Heart right ventricle (tissue), 16 donors: Measurements from ENCODE around the gene FUS. TPM values are rescaled to one million over a fixed set of nuclear protein-coding genes. Genes with fewer than 3 reads are reported as not detected.

Experiments
- ATAC-seq, 8 donors: fragments of 200-7000 bp; cut with Tn5 transposase; one replicate each; pipeline ENCODE4 v1.9.1; 2020; ENCODE audit warnings: mild to moderate bottlenecking in 8 of 8, moderate library complexity in 8 of 8, moderate number of reproducible peaks in 1 of 8
- DNase-seq, 2 donors: peaks; one replicate each; pipeline ENCODE4 v3.0.0-alpha.2; 2020
- H3K27ac ChIP-seq, 10 donors: fragments of 200-600 bp; sonication (generic) in 2 of 10; one replicate each; pipeline versions ENCODE4 v1.5.0 to v1.8.0; 2020 to 2022; ENCODE audit warnings: mild to moderate bottlenecking in 3 of 10
- H3K27me3 ChIP-seq, 7 donors: fragments of 200-600 bp; one replicate each; pipeline ENCODE4 v1.8.0; 2021 to 2022; ENCODE audit warnings: mild to moderate bottlenecking in 2 of 7
- H3K36me3 ChIP-seq, 9 donors: fragments of 200-600 bp; sonication (generic) in 1 of 9; one replicate each; pipeline versions ENCODE4 v1.5.0 to v1.8.0; 2020 to 2022; ENCODE audit warnings: mild to moderate bottlenecking in 2 of 9
- H3K4me1 ChIP-seq, 9 donors: fragments of 200-600 bp; sonication (generic) in 1 of 9; one replicate each; pipeline versions ENCODE4 v1.5.0 to v1.8.0; 2020 to 2022; ENCODE audit warnings: mild to moderate bottlenecking in 4 of 9
- H3K4me3 ChIP-seq, 10 donors: fragments of 200-600 bp; sonication (generic) in 2 of 10; one replicate each; pipeline versions ENCODE4 v1.5.0 to v1.8.0; 2020 to 2022; ENCODE audit warnings: mild to moderate bottlenecking in 7 of 10, moderate library complexity in 2 of 10
- H3K9me3 ChIP-seq, 11 donors: fragments of 200-600 bp in 10 of 11; sonication (generic) in 2 of 11; one replicate each; pipeline versions ENCODE4 v1.5.0 to v1.8.0; 2013 to 2022; ENCODE audit warnings: mild to moderate bottlenecking in 2 of 11, control low read depth in 1 of 11, moderate library complexity in 1 of 11
- CTCF ChIP-seq, 9 donors: fragments of 200-600 bp; sonication (generic) in 2 of 9; IDR thresholded peaks; one replicate each; pipeline versions ENCODE4 v1.5.0 to v1.8.0; 2021 to 2022; ENCODE audit warnings: antibody characterized with exemption in 9 of 9, mild to moderate bottlenecking in 5 of 9, moderate library complexity in 1 of 9
- WGBS, 2 donors: extraction: QIAGEN DNeasy Blood & Tissue Kit; methylation state at CpG; one replicate each; pipeline ENCODE4 v1.1.7; 2013; ENCODE audit warnings: inconsistent platforms in 1 of 2; 5-methylcytosine and 5-hydroxymethylcytosine counted together
- intact Hi-C, 10 donors: fragments of 100-400 bp; cut with DNase I; formaldehyde crosslinking; loops; one replicate each; pipeline versions ENCODE4 v1.11.1 to v1.14.2; 2022
- polyA plus RNA-seq, 2 donors: library from polyadenylated mRNA; stranded (reverse); fragments of 200-250 nt; gene quantifications; one replicate each; pipeline ENCODE4 v1.2.3, GENCODE V29; 2013
- total RNA-seq, 10 donors: library from RNA; stranded (reverse); fragmentation: NEBNext Ultra II Directional in 3 of 10; extraction: Animal tissue kit (Norgen Biotek cat#: 25700) in 3 of 10; gene quantifications; one replicate each; pipeline versions ENCODE4 v1.2.1 to v1.2.4, GENCODE V29; 2021 to 2023
- donor health status: Arrhythmogenic right ventricular cardiomyopathy.
- donor health status: ischemic (EF 13 %, LVEDD 7.1; RV severe dilation, severe dysfunction).
- donor health status: healthy with polysubstance abuse.
- donor health status: DM: no; HTN: yes; CAD: no.
- donor health status: DM: no; HTN: no; CAD: no.
- donor health status: ischemic (EF 25% LVEDD 6.9; RV normal size, moderate dysfunction).
- donor health status: ischemic (EF 25% LVEDD 5.7; RV mildly dilated, moderate dysfunction).
- donor health status: healthy.
- donor health status: DM: yes; HTN: yes; CAD: no.
- donor health status: Ischemic cardiomyopathy.
- donor health status: ischemic (EF 35%, LVEDD 5.7; RV mildly dilated, moderate dysfunction).
- donor health status: nonischemic (EF 11% LVEDD 7.7; RV severe dilation, severe dysfunction).
- donor health status: DM: yes; HTN: yes; CAD: no.
- donor health status: PGD.
- donor health status: ischemic (EF 29% LVEDD 5.4; RV normal size, mild dysfunction).
- donor health status: nonischemic (EF 23%, LVEDD 6.1; RV moderate dilation, normal function).

FUS gene
- total and polyA plus RNA-seq, 12 donors, result 116 to 240 (median 140) TPM

- no peaks in the 10 kb centered on the region for H3K9me3 ChIP-seq
- H3K36me3 ChIP-seq, result peaks cover 0 to 45% (median 32%) of the 10 kb centered on the region in 9 donors
- peak overlapping the region; percentile 71 to 94 (median 83) for H3K4me3 ChIP-seq
- TF ChIP-seq CTCF (IDR thresholded peaks at IDR 0.05), result no peak
- ATAC-seq (peak in 3 of 8 donors; percentile 23 to 39 (median 27)), DNase-seq (peak; percentile 38 to 48)
- WGBS, 2 donors, result 4 to 6% methylated on average over 31 of the region's 31 CpGs
- peak overlapping the region; percentile 89 to 99 (median 94) for H3K27ac ChIP-seq
- peaks cover 10 to 70% (median 42%) of the 10 kb centered on the region in 9 donors for H3K4me1 ChIP-seq
- intact Hi-C loops, result loop anchor here in 6 of 10 donors (2.0 to 10.0 kb wide), 7 partner anchors 38 to 274 kb away; partner anchors contain the start of genes ARMC5 (in 3 of the 6), ZNF843 (in 3 of the 6), KAT8 (in 1 of the 6) and ZNF646 (in 1 of the 6)
- H3K27me3 ChIP-seq, result no peaks in the 10 kb centered on the region
Observed at GRCh38 chr16:31181102-31181830, 1.3 kb downstream of the FUS start.

GRCh38 chr16:31182391-31182790 lies 2.5 kb downstream of the FUS start:
- peaks cover 10 to 76% (median 42%) of the 10 kb centered on the region in 9 donors for H3K4me1 ChIP-seq

GRCh38 chr16:31183432-31184428 lies 3.8 kb downstream of the FUS start:
- H3K4me3 ChIP-seq, result peak overlapping the region in 2 of 10 donors; percentile 71 to 72
- intact Hi-C loops, result loop anchor here in 6 of 10 donors (5.0 to 10.0 kb wide), 6 partner anchors 41 to 271 kb away; partner anchors contain the start of genes ARMC5 (in 3 of the 6), ZNF843 (in 3 of the 6), KAT8 (in 1 of the 6) and ZNF646 (in 1 of the 6)

More at GRCh38 chr16:31182391-31182790, 2.5 kb downstream of the FUS start:
- DNase-seq (no peak), ATAC-seq (no peak)
- peaks cover 0 to 56% (median 43%) of the 10 kb centered on the region in 9 donors for H3K36me3 ChIP-seq
- H3K9me3 ChIP-seq, result no peaks in the 10 kb centered on the region
- H3K27ac ChIP-seq, result peak overlapping the region in 2 of 10 donors; percentile 90 to 99
- 22 to 29% methylated on average over 7 of the region's 7 CpGs for WGBS, 2 donors
- TF ChIP-seq CTCF (IDR thresholded peaks at IDR 0.05), result no peak
- intact Hi-C loops, result loop anchor here in 6 of 10 donors (5.0 to 10.0 kb wide), 6 partner anchors 40 to 272 kb away; partner anchors contain the start of genes ARMC5 (in 3 of the 6), ZNF843 (in 3 of the 6), KAT8 (in 1 of the 6) and ZNF646 (in 1 of the 6)
- peak overlapping the region in 9 of 10 donors; percentile 13 to 94 (median 83) for H3K4me3 ChIP-seq
- H3K27me3 ChIP-seq, result no peaks in the 10 kb centered on the region

More at GRCh38 chr16:31183432-31184428, 3.8 kb downstream of the FUS start:
- peaks cover 0 to 69% (median 56%) of the 10 kb centered on the region in 9 donors for H3K36me3 ChIP-seq
- DNase-seq (no peak), ATAC-seq (no peak)
- no peaks in the 10 kb centered on the region for H3K27me3 ChIP-seq
- 49 to 61% methylated on average over 10 of the region's 10 CpGs for WGBS, 2 donors
- no peak overlapping the region for H3K27ac ChIP-seq
- TF ChIP-seq CTCF (IDR thresholded peaks at IDR 0.05), result no peak
- H3K4me1 ChIP-seq, result peaks cover 10 to 72% (median 40%) of the 10 kb centered on the region in 9 donors
- H3K9me3 ChIP-seq, result no peaks in the 10 kb centered on the region
